ENCODE results near the gene SEPSECS.

SEPSECS gene

DNA sequence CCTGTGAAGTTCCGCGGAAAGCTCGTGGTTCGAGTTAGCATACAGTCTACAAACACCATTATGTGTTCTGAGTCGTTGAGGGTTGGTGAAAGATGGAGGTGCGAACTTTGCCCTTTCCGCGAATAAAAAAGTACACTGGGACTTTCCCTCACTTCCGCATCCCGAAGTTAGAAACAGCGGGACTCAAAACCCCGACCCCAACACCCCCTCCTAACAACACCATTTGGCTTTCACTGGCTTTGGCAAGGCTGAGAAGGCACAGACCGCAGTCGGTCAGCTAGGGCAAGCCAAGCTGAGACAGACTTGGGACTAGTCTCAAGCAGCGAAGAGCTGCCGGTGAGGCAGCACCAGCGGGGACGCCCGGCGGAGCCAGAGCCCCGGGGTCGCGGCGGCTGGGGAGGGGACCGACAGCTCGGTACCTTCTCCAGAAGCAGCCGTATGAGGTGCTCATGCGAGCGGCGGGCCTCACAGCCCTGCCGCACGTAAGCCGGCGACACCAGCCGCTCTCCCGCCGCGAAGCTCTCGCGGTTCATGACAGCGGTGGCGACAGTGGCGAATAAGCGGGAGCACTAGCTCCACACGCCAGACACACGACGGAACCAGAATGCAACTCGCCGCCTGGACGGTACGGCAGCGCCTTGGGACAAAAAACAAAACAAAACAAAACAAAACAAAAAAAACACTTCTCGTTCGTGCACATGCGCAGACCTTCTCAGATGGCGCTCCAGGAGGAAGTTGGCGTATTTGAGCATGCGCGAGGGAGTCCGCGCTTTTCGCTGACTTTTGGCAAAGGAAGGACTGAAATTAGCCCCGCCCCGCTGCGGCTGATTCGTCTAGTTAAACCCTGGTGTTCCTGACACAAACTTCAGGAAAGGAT, at the start of gene SEPSECS:
Gene SEPSECS (minus strand): TSS at position 613 of the 877 bp plus-strand sequence. CDS start 80 bp downstream, at position 533.
- peak; percentile 87 for DNase-seq

- DNase-seq: no peak
Observed at GRCh38 chr4:25209702-25210101, 49.5 kb upstream of the SEPSECS start.

DNA sequence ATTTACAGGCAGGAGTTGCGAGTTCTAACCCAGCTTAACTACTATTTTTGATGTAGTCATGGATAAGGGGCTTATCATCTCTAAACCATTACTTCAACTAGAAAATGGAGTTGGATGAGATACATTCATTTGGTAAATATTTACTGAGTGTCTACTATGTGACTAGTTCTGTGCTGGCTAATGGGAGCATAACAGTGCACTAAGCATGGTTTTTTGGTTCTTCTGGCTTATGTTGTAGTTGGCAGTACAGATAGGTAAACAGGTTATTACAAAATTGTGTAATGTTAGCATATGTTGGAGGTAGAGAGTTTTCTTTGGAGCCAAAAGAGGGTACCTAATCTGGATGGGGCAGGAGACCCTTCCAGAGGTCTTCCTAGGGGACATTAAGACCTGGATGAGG, 47.7 kb upstream of the SEPSECS start:
- DNase-seq: no peak

DNA sequence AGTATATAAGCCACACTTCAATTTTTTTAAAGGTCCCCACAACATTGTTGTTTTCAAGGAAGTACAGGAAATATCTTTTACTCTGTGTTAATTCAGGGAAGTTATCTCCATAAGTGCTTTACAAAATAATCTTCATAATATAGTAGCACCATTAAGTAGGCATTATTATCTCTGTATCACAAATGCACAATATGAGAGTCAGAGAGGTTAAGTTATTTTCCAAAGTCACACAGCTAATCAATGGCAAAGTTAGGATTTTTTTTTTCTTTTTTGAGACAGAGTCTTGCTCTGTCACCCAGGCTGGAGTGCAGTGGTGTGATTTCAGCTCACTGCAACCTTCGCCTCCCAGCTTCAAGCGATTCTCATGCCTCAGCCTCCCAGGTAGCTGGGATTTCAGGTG, 38.5 kb upstream of the SEPSECS start:
- no peak for DNase-seq

DNA sequence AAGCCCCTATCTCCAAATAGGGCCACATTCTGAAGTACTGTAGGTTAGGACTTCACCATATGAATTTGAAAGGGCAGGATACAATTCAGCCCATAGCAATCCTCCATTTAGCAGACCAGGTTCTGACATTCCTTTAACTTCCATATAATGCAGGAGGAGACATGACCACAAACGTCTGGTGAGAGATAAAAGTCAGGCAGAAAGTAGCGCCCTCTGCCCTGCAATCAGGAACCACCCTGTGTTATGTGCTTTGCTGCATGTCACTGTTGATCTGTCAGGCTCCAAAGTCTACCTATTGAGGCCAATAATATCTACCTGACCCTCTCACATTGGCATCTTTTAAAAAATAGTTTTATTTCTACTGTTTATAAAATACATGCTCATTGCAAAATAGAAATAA, 30.2 kb upstream of the SEPSECS start:
- DNase-seq: no peak

GRCh38 chr4:25184056-25184455, 23.8 kb upstream of the SEPSECS start:
- DNase-seq: no peak

- DNase-seq: no peak
Observed at GRCh38 chr4:25182937-25183336, 22.7 kb upstream of the SEPSECS start.

GRCh38 chr4:25180524-25181131, 20.4 kb upstream of the SEPSECS start:
- peak; percentile 14 for DNase-seq

GRCh38 chr4:25178838-25179261, 18.6 kb upstream of the SEPSECS start:
- no peak for DNase-seq

- DNase-seq: no peak
Observed at GRCh38 chr4:25177147-25177546, 16.9 kb upstream of the SEPSECS start.

DNA sequence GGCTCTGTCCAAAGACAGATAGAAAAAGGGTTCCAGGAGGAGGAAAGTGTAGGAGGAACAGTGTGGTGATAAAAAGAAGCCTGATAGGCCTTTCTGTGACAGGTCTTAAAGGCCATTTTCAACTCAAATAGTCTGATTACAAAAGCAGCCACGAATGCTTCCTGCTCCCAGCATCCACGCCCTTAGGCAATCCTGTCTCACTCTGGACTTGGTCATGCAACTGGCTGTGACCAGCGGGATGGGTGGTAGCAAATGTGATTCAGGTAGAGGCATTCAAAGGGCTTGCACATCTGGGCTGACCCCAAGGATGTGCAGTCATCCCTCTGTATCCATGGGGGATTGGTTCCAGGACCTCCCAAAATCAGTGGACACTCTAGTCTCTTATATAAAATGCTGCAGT, 14.4 kb upstream of the SEPSECS start:
- no peak for DNase-seq

- no peak for DNase-seq
Observed at GRCh38 chr4:25172961-25173915, 13.0 kb upstream of the SEPSECS start.

DNA sequence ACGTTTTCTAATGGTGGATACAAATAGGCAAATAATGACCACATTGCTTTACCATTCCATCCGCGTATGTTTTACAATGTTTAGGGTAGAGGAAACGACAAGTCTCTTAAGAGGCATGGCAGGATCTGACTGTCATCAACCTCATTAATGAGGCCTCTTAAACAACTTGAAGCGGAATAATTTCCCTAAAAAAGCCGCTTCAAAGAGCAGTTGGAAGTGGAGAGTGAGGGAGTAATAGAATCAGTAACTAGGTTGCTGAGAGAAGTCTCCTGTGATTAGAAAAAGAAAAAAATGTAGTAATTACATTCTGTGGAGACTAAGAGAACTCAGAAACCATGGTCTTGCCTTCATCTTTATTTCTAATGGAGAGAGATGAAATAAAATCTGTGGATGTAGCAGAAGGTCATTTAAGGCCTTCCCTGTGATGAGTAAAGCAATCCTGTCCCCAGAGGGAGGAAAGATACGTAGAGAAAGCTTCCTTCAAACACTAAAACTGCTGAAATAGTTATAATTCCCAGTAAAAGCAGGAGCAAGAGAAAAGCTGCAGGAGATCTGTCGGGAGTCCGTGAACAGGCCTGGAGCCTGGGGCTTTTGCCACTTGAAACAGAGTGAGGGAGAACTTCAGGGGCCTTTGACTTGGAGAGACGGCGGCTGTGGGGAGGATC, 11.1 kb upstream of the SEPSECS start:
- DNase-seq: no peak

GRCh38 chr4:25169446-25169845, 9.2 kb upstream of the SEPSECS start:
- DNase-seq: no peak

- no peak for DNase-seq
Observed at GRCh38 chr4:25165916-25166315, 5.7 kb upstream of the SEPSECS start.

DNA sequence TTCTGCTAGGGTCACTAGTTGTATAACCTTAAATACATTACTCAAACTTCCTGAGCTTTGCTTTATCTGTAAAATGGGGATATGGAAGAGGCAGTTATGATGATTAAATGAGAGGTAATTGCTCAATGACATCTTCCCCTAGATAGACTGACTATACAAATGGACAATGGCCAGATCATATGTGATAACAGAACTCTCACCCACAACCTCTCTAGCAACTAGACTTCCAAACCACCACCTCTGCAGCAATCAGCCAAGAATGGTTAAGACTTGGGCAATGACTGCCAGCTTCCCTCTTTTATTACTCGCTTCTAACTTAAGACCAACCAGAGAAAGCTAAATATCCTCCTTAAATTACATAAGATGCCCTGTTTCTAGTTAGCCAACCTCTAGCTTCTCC, 2.9 kb upstream of the SEPSECS start:
- no peak for DNase-seq

DNA sequence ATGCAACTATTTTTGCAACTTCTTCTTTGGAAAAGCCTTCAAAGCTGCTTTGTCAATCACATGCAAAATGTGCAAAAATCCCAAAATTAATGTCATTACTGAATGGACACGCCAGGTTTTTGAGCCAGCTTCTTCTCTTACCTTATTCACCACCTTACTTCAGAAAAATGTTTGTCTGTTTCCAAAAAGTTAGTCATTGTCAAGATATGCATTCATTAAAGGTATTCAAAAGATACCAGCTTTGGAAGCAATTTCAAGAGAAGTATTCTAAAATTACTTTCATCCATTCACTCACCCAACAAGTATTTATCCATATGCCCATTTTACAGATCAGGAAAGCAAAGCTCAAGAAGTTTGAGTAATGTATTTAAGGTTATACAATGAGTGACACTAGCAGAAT, 2.3 kb upstream of the SEPSECS start:
- DNase-seq: no peak

- no peak for DNase-seq
Observed at GRCh38 chr4:25161593-25161950, 1.3 kb upstream of the SEPSECS start.

DNA sequence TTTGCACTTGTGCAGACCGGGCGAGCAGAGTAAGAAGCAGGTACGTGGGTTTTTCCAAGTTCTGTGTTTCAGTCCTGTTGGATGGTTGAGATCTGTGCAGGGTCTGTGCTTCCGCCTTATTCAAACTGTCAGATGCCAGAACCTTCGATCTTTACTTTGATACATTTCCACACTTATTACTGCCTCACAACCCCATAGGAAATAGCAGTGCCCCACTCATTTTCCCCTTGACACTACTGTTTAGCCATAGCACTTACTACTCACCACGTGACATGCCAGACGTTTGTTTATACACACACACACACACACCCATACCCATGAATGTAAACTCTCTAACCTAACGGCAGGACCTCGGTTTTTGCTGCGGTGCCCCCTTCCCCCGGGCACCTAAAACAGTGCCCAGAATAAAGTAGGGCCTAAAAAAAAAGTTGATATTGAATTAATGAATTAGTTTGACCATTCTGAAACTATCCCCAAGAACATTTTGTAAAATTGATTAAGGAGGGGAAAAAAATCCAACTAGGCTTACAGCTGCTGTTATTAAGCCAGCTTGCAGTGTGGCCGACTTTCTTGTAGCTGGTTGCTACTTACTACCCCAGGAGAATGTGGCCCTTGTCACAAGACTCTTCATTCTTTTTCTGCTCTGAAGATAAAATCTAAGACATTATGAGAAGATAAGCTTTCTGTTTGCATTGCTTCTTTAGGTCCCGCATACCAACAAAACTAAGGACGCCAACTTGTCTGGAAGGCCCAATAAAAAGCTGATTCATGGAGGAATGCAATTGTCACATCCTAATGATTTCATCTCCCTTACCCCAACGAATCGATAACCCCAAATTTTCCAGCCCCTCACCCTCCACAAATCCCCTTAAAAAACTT, 704 bp upstream of the SEPSECS start:
- DNase-seq: no peak

GRCh38 chr4:25158817-25159216, 1.4 kb downstream of the SEPSECS start:
- no peak for DNase-seq

DNA sequence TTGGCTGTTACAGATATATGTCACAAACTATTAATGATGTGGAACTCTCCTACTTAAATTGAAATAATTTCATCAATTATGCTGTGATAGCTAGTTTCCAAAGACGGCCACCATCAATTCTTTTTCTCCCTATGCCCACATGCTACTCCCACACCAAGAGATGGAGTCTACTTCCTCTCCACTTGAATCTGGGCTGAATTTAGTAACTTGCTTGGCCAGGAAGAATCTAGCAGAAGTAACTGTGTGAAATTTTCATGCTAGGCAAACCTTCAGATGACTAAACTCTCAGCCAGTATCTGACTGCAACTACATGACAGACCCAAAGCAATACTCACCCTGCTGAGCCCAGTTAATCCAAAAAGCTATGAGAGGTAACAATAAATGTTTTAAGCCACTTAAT, 3.2 kb downstream of the SEPSECS start:
- no peak for DNase-seq

GRCh38 chr4:25155947-25156346, 4.3 kb downstream of the SEPSECS start:
- no peak for DNase-seq
